Endothelial cell of umbilical vein (primary cell): ENCODE results near the gene TMEM254.
"Not testable (repeated sequence)": the region's sequence is repeated elsewhere in the genome, so short reads cannot be mapped to it uniquely, and the experiment has no call there.

Source experiments
- EZH2 ChIP-seq: IDR thresholded peaks from 2 replicates; pipeline ENCODE4 v1.6.1; 2012; ENCODE audit warnings: borderline replicate concordance, low read depth, mild to moderate bottlenecking, moderate library complexity, low read length, inconsistent platforms; ENCODE audit not compliant: severe bottlenecking
- JUN ChIP-seq: IDR thresholded peaks from 2 replicates; pipeline ENCODE4 v1.6.1; 2011; ENCODE audit warnings: borderline replicate concordance, low read depth; ENCODE audit not compliant: insufficient read length, insufficient read depth
- MYC ChIP-seq: IDR thresholded peaks from one replicate; pipeline ENCODE4 v1.6.1; 2011; ENCODE audit warnings: mild to moderate bottlenecking, low read depth, low read length
- POLR2A ChIP-seq: IDR thresholded peaks from 2 replicates; pipeline ENCODE4 v1.6.1; 2012; ENCODE audit warnings: low read depth, mild to moderate bottlenecking, control low read depth, low read length
- TF ChIP-seq, protein P1 (sequence below), 2 donors: IDR thresholded peaks; 1 replicate in 1 of 2; 2 replicates in 1 of 2; pipeline ENCODE4 v1.5.1; 2011; ENCODE audit warnings: low read length in 2 of 2, mild to moderate bottlenecking in 2 of 2, moderate library complexity in 2 of 2, control low read depth in 1 of 2, inconsistent platforms in 1 of 2, low read depth in 1 of 2; ENCODE audit not compliant: insufficient read depth in 1 of 2; ENCODE audit errors: extremely low read depth in 1 of 2
- TF ChIP-seq, protein P2 (sequence below): IDR thresholded peaks from 2 replicates; pipeline ENCODE4 v1.6.1; 2011; ENCODE audit not compliant: insufficient read depth, insufficient read length

DNA sequence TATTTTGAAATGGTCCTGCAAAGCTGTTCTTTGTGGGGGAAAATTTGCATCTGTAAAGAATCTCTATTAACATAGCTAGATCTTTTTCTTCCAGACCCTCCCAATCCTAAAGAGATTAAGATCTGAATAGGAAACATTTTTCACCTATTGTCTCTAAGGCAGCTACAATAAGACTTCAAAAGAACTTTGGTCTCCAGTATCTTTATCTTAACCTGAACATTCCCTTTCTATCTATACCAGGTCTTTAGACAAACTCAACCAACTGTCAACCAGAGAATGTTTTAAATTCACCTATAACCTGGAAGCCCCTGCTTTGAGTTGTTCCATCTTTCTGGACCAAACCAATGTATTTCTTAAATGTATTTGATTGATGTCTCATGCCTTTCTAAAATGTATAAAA is 10.6 kb upstream of the TMEM254 start:
- TF ChIP-seq, protein P1, sequence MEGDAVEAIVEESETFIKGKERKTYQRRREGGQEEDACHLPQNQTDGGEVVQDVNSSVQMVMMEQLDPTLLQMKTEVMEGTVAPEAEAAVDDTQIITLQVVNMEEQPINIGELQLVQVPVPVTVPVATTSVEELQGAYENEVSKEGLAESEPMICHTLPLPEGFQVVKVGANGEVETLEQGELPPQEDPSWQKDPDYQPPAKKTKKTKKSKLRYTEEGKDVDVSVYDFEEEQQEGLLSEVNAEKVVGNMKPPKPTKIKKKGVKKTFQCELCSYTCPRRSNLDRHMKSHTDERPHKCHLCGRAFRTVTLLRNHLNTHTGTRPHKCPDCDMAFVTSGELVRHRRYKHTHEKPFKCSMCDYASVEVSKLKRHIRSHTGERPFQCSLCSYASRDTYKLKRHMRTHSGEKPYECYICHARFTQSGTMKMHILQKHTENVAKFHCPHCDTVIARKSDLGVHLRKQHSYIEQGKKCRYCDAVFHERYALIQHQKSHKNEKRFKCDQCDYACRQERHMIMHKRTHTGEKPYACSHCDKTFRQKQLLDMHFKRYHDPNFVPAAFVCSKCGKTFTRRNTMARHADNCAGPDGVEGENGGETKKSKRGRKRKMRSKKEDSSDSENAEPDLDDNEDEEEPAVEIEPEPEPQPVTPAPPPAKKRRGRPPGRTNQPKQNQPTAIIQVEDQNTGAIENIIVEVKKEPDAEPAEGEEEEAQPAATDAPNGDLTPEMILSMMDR (IDR thresholded peaks at IDR 0.05; ENCODE audit: extremely low read depth in 1 of 2, insufficient read depth in 1 of 2, low read depth in 1 of 2, low read length in 2 of 2), result not testable (repeated sequence)
- not testable (repeated sequence) for TF ChIP-seq EZH2, JUN, MYC, POLR2A
- TF ChIP-seq, protein P2, sequence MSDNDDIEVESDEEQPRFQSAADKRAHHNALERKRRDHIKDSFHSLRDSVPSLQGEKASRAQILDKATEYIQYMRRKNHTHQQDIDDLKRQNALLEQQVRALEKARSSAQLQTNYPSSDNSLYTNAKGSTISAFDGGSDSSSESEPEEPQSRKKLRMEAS, result not testable (repeated sequence)
